Brain microvascular endothelial cell (primary cell): ENCODE results near the gene VEGFA.

Source experiments
- DNase-seq: peaks from one replicate; pipeline ENCODE4 v3.0.0-alpha.2; 2020
- H3K27ac ChIP-seq: fragments of 250-450 bp; sonication (Bioruptor Pico); 2 replicates; pipeline ENCODE4 v1.5.1; 2020; ENCODE audit warnings: mild to moderate bottlenecking, moderate library complexity
- H3K27me3 ChIP-seq: fragments of 250-450 bp; sonication (Bioruptor Pico); replicated peaks from 2 replicates; pipeline ENCODE4 v1.5.1; 2020; ENCODE audit warnings: mild to moderate bottlenecking
- H3K36me3 ChIP-seq: fragments of 250-450 bp; sonication (Bioruptor Pico); replicated peaks from 2 replicates; pipeline ENCODE4 v1.5.1; 2020; ENCODE audit warnings: mild to moderate bottlenecking
- H3K4me3 ChIP-seq: 2 replicates; pipeline ENCODE4 v1.5.1; 2011; ENCODE audit warnings: low read depth, mild to moderate bottlenecking, control low read depth, low read length, moderate library complexity
- CTCF ChIP-seq: IDR thresholded peaks from 2 replicates; pipeline ENCODE4 v1.5.1; 2011; ENCODE audit warnings: low read depth, mild to moderate bottlenecking, moderate library complexity, low read length, control low read depth, inconsistent platforms; ENCODE audit errors: missing control alignments
- in situ Hi-C: cut with HindIII; loops from 2 replicates; pipeline ENCODE4 v1.10.0; 2017; ENCODE audit warnings: low sequenced_read_pairs, low pct_ligation_motif_present

Gene VEGFA

GRCh38 chr6:43776799-43777776, 7.1 kb downstream of the VEGFA start:
- peaks cover 59% of the 10 kb centered on the region for H3K36me3 ChIP-seq
- in situ Hi-C loops, result no loop called here
- H3K27me3 ChIP-seq, result no peaks in the 10 kb centered on the region
- no peak overlapping the region for H3K27ac ChIP-seq
- no peak for DNase-seq
- no peak overlapping the region for H3K4me3 ChIP-seq
- TF ChIP-seq CTCF, result no peak

- TF ChIP-seq CTCF, result no peak
- Histone ChIP-seq H3K36me3 (peaks cover 71% of the 10 kb centered on the region), H3K27me3 (no peaks in the 10 kb centered on the region), H3K4me3 (no peak overlapping the region), H3K27ac (no peak overlapping the region)
- DNase-seq, result no peak
- in situ Hi-C loops, result no loop called here
These were observed 8.3 kb downstream of the VEGFA start for GRCh38 chr6:43778131-43778855.

GRCh38 chr6:43778976-43779851, 9.2 kb downstream of the VEGFA start:
- TF ChIP-seq CTCF, result no peak
- Histone ChIP-seq H3K4me3 (no peak overlapping the region), H3K27me3 (no peaks in the 10 kb centered on the region), H3K36me3 (peaks cover 80% of the 10 kb centered on the region), H3K27ac (no peak overlapping the region)
- in situ Hi-C loops, result no loop called here
- no peak for DNase-seq

GRCh38 chr6:43779852-43780236, 9.8 kb downstream of the VEGFA start:
- no peak overlapping the region for H3K27ac ChIP-seq
- no peaks in the 10 kb centered on the region for H3K27me3 ChIP-seq
- no peak for DNase-seq
- in situ Hi-C loops, result no loop called here
- no peak for TF ChIP-seq CTCF
- H3K4me3 ChIP-seq, result no peak overlapping the region
- H3K36me3 ChIP-seq, result peaks cover 85% of the 10 kb centered on the region

- in situ Hi-C loops, result no loop called here
These were observed 10.3 kb downstream of the VEGFA start for GRCh38 chr6:43780293-43780692.

More at GRCh38 chr6:43780293-43780692, 10.3 kb downstream of the VEGFA start:
- Histone ChIP-seq H3K27me3 (no peaks in the 10 kb centered on the region), H3K4me3 (no peak overlapping the region), H3K27ac (no peak overlapping the region), H3K36me3 (peaks cover 89% of the 10 kb centered on the region)
- DNase-seq, result no peak
- no peak for TF ChIP-seq CTCF
